GM19397 (cell line): ENCODE data around the gene SLC23A2.

Source experiments
- ATAC-seq: cut with Tn5 transposase; IDR thresholded peaks from one replicate; pipeline ENCODE4 v1.9.1; 2021; ENCODE audit warnings: mild to moderate bottlenecking, moderate library complexity; ENCODE audit not compliant: unreplicated experiment

SLC23A2 gene

DNA sequence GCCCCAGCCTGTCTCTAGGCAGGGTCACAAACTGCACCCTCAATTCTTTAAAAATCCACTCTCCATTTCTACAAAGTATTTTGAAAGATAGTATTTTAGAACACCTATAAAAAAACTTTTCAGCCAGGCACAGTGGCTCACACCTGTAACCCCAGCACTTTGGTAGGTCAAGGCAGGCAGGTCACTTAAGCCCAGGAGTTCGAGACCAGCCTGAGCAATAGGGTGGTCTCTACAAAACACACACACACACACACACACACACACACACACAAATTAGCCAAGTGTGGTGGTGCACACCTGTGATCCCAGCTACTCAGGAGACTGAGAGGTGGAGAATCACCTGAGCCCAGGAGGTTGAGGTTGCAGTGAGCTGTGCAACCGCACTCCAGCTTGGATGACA, 30.2 kb downstream of the SLC23A2 start:
- no peak for ATAC-seq

DNA sequence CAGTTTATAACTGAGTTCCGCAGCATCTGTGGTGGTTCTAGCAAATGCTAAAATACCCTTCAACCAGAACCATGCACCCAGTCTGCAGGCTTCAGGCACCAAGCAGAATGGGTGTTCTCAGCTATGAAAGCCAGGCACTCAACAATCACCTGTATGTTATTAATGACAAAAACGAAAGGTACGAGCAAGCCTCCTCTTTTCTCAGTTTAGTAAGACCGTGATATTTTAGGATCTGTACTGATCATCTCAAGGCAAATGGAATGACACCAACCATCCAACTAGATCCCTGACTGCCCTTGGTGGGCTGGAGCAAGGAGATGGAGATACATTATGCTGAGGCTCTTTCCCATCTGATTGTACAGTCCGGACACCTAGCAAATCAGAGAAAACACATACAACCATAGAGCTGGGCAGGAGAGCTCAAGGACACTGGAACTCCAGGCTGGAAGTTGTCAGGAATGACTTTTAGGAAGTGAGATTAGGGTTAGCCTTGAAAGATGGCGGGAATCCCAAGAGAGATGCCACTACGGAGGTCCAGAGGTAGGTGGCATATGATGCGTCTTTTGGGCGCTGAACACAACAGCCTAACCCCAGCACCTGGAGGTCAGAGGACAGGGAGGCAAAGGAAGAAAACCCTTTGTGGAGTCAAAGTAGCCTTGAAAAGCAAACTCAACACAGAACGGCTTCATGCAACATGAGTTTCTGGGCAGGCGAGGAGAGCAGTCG, 33.4 kb downstream of the SLC23A2 start:
- ATAC-seq = no peak

DNA sequence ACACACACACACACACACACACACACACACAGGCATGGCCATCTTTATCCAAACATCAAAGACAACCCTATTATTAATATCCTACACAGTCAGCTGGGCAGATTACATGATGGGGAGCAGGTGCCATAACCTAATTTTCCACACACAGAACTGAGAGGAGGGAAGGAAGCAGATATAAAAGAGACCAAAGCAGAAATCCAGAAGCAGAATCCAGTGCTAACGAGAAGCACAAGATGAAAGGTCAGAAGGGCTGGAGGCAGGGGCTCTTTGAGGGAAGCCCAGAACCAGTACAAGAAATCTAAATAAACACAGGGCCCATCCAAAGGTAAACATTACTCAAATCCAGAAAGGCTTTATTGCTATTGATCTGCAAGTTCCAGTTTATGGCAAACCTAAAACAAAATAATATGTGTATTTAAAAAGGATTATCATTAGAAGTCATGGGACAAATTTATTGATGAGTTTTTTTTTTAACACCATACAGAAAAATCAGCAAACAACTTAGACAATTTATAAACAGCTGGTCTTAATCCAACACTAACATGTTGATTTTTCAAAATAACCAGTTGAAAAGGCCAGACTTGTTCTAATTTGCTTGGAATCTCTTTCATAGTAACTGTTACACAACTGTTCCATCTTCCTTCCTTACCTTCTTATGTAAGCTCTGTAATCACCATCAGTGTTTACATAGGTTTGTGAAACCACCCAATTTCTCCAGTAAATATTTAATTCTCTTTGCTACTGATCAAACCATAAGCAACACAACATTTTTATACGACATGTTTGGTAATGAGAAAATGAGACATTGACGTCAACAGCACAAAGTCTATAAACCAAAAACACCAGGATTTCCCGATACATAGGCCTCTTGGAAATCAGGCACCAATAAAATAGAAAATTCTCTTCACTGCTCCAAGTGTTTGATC, 34.2 kb downstream of the SLC23A2 start:
- ATAC-seq = no peak

DNA sequence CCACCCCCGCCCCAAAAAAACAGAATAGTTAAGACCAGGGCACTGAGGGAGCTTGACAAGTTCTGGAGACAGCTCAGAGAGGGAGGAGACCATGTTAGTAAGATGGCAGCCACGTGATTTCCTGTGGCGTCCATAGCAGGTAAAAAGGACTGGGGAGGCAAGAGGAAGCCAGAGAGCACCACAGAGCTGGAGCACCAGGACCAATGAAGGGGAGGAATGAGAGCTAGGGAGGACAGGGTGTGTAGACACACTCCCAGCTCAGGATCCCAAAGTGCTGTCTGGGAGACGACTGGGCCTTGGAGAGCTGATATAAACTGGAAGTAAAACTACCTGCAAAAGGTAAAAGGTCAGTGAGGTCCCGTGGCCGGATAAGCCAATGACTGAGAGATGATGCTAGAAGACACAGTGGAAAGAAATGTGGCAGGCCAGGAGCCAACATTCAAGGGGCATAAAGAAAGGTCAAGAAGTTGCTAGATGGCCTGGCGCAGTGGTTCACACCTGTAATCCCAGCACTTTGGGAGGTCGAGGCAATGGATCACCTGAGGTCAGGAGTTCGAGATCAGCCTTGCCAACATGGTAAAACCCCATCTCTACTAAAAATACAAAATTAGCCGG, 39.0 kb downstream of the SLC23A2 start:
- ATAC-seq = no peak

GRCh38 chr20:4961746-4962145, 39.6 kb downstream of the SLC23A2 start:
- no peak for ATAC-seq

DNA sequence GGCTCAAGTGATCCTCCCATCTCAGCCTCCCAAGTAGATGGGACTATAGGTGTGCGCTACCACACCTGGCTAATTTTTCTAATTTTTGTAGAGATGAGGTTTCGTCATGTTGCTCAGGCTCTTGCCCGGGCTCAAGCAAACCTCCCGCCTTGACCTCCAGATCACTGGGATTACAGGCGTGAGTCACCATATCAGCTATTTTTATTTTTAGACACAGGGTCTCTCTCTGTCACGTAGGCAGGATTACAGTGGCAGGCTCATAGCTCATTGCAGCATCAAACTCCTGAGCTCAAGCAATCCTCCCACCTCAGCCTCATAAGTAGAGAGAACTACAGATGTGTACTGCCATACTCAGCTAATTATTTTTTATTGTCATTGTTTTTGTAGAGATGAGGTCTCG, 41.7 kb downstream of the SLC23A2 start:
- no peak for ATAC-seq

DNA sequence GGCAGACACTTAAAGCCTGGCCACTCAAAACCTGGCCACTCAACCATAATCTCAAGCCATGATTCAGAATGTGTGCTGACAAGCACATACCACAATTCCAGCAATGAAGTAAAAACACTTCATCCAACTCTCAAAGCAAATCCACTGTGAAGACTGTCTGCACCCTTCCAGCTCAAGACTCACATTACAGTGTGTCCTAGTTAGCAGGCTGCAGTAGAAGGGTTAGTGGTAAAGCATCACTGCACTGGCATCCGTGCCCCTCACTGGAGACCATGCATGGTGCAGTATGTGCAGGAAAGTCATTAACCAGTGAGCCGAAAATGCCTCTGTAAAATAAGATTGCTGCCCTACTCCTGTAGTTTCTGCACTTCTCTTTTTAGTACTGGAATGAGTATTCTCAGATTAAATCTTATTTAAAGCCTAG, 43.4 kb downstream of the SLC23A2 start:
- ATAC-seq = no peak

DNA sequence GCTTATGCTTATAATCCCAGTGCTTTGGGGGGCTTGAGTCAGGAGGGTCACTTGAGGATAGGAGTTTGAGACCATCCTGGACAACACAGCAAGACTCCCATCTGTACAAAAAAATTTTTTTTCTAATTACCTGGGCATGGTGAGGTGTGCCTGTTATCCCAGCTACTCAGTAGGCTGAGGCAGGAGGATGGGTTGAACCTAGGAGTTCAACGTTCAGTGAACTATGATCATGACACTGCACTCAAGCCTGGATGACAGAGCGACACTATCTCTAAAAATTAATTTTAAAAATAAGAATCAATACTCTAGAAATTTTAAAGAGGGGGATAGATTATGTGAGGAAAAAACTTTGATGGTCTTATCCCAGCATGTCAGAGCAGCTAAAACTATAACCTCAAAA, 44.1 kb downstream of the SLC23A2 start:
- ATAC-seq = no peak

DNA sequence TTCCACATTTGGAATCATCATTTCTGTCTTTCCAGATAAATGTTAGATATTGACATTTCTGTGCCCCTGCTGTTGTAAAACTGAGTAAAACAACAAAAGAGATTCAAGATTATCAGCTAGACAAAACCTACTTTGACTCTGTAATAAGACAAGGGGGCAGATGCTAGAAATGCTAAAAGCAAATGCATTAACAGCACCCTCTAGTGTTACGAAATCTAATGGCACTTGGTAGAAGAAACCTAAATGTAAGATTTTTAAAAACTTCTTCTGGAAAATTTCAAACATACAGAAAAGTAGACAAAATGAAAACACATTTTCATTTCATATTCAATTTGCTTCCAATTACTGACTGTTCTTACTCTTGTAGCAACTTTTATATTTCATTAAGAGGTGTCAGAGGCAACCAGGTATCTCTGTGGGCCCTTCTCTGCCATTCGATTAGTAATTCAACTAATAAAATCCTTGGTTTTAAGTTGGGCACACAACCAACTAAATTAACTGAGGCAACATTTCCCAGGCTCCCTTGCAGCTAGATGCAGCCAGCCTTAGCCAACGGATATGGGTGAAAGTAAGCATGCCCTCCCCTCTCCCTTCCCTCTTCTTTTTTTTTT, 45.0 kb downstream of the SLC23A2 start:
- no peak for ATAC-seq

DNA sequence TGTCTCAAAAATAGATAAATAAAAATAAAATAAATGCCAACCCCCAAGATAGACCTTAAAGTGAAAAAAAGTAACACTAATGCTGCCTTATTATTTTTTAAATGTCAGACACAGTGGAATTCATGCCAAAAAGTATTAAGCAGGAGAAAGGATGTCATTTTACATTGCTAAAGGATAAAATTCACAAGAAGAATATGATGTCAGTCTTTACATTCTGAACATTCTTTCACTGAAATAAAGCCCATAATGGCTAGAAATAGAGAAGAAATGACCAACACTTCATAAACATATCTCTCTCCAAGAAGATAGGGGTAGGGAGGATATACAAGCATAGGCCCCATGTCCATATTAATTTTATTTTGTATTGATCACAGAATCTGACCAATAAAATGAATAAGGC, 47.4 kb downstream of the SLC23A2 start:
- ATAC-seq = no peak

DNA sequence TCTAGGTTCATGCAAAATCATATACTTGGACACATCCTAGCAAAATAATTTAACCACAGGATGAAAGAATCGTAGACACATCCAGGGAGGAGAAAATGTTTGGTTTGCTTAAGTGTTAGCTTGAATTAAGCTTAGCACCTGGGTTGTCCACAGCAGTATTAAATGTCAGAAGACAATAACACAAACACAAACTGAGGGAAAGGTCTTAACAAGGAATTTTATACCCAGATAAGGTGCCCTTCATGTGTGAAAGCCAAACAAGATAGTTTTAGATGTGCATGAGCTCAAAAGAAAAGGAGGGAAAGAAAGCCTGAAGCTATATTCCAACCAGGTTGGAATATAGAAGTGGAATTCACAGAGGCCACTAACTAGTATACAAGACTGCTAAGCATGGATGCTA, 49.1 kb downstream of the SLC23A2 start:
- ATAC-seq = no peak

DNA sequence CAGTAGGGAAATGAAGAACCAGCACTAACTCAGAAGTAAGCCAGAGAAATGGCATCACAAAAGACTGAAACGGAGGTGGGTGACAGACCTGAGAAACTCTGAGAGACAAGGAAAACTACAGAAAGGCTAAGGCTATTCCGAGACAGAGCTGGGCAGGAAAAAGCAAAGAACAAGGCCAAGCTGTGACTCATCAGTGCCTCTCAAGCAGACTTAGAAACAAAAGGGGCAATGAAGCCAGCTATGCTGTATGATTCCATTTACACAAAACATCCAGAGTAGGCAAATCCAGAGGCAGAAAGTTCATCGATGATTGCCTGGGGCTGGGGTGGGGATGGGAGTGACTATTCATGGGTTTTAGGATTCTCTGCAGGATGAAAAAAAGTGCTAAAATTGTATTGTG, 50.0 kb downstream of the SLC23A2 start:
- ATAC-seq = no peak

GRCh38 chr20:4950841-4951240, 50.5 kb downstream of the SLC23A2 start:
- ATAC-seq = no peak

- ATAC-seq = no peak
These were observed 50.9 kb downstream of the SLC23A2 start for GRCh38 chr20:4950437-4950836.

GRCh38 chr20:4949833-4950178, 51.5 kb downstream of the SLC23A2 start:
- no peak for ATAC-seq

DNA sequence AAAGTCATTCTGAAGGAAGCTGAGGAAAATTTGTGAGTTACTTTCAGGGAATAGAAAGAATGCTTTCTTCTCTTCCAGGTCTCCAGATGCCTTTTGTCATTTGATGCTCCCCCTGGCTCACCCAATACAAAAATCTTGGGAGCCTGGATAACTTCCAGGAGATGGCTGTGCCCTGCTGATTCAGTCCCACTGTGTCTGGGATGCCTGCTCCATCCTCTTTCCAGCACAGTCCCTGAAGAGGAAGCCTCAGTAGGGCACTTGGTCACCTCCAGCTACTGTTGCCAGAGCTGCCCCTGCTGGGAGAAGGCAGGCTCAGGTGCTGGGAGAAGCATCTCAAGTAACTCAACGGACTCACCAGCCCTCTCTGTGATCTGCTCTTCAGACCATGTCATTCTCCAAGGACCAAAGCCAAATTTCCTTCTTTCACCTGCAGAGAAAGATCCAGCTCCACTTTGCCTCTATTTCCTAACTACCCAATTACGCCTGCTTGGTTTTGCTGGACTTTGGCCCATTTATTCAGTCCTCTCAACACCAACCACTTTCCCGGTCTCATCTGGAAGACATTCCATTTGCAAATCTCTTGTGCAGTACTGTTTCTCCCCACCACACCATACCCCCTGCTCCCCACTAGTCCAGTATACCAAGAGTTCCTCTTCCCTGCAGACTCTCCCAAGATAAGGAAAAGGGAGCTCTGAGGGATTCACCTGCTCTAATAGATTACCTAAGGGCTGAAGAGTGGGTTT, 53.3 kb downstream of the SLC23A2 start:
- ATAC-seq = no peak

DNA sequence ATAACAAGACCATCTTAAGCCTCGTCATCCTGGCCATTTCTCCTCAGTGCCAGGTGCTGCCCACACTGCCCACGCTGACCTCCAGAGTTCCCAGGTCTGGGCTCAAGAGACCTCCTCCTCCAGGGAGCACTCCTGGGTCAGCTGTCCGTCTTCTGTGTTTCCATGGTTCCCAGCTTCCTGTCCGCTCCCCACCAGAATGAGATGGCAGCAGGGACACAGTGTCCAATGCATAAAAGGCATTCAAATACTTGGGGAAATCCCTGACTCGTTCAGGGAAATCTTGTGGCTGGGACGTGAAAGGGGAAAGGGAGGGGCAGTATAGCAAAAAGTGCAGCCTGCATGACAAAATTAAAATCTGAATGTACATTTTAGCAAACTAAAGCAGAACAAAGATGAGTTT, 54.3 kb downstream of the SLC23A2 start:
- ATAC-seq = no peak

DNA sequence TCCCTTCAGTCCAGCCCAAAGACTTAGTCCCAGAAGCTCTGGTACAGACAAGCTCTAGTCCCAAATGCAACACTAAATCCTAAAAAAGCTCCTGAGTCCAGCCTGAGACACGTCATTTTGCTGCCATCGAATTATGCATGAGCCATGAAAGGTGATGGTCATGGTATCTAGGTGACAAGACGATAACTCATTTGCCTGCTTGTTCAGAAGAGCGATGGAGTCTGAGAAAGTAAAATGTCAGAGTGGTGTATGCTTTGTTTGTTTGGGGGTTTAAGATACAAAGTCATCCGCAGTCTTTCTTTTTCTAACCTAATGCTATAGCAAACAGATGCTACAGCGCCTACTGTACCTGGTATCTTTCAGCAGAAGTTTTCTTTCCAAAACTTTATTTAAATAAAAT, 54.7 kb downstream of the SLC23A2 start:
- ATAC-seq = no peak

DNA sequence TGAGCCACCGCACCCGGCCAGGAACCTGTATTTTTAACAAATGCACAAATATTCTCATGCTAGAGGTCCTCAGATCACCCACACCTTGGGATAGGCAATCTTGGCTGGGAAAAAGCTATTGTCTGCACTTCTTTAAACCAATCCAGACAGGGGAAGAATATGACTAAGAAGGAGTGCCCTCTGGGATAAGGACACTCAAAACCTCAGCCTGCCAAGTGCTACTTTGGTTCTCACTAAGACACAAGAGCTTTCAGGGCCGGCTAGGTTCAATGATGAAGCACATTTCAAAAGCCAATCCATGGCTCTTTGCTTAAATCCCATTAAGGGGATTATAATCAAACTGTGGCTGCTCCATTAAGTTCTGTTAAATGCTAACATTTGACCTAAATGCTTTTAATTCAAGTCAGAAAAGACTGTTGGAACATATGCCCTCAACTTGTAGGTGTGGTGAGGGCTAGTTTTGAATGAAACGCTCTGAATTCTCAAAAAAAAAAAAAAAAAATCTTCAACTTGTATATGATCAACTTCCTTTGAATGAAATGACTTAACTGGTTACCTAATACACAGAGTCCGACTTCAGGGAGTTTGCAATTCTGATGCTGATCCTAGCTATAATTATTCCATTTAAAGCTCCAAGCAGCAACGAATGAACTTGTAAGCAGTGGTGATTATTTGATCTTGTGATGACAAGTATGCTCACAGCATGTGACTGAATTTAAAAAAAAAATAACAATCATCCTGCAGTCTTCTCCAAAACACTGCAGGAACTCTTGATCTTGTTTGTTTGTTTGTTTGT, 56.6 kb downstream of the SLC23A2 start:
- ATAC-seq = no peak

GRCh38 chr20:4942331-4942730, 59.0 kb downstream of the SLC23A2 start:
- no peak for ATAC-seq
